Measurements from ENCODE around the gene MYB.
A peak's percentile ranks its signal among the peaks of the same experiment; 100 is the strongest.
"Not testable (repeated sequence)": the region's sequence is repeated elsewhere in the genome, so short reads cannot be mapped to it uniquely, and the experiment has no call there.

Gene MYB

DNA sequence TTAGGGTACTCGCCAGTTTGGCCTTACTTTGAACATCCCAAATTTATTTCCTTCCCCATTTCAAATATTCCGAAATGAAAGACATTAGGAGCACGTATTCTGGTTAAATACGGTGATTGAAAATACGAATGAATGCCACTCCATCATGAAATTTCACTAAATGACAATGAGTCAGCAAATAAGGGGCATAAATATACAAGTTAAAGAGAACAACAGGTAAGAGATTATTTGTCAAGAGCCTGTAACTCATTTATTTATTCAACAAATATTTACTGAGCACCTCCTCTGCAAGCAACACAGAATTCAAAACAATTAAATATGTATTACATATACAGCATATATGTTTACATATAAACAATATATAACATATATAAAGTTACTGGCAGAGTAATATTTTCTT lies 44.8 kb downstream of the MYB start:
- DNase-seq: no peak

DNA sequence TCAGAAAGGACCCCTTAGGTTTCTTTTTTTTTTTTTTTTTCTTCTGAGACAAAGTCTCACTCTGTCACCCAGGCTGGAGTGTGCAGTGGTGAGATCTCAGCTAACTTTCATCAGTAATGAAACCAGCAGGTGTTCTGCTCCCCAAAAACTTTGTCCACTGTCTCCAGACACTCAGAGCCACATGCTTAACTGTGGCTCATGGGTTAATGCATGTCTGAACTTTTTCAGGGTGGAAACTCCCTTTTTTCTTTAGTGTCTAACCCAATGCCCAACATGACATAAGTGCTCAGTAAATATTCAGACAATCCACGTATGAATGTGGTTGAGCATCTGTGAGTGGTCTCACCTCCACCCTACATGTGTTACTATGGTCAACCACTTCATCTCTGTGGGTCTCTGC lies 45.4 kb downstream of the MYB start:
- DNase-seq: no peak

DNA sequence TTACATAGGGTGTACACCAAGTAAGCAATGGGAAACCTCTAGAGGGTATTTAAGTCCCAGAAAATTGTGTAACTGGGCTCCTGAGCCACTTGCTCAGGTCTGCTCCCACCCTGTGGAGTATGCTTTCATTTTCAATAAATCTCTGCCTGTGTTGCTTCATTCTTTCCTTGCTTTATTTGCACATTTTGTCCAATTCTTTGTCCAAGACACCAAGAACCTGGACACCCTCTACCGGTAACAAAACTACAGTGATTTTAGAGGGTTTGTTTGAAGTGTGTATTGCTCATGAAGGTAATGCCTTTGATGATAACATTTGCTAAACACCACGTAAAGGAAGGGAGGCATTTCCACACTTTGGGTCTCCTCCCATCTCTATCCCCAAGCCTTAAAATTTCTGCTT lies 46.2 kb downstream of the MYB start:
- DNase-seq: no peak

DNA sequence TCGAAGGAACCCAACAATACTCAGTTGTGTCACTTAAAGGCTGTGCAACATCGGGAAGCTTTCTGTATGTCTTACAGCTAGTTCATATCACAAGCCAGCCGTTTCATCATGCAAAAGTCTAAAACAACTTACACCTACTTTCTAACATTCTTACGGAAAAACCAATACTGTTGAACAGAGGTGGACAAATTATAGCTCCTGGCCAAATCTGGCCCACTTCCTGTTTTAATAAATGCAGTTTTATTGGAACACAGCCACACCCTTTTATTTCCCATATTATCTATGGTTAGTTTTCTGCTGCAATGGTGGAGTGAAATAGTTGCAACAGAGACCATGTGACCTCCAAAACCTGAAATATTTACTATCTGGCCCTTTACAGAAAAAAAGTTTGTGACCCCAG lies 46.6 kb downstream of the MYB start:
- no peak for DNase-seq

DNA sequence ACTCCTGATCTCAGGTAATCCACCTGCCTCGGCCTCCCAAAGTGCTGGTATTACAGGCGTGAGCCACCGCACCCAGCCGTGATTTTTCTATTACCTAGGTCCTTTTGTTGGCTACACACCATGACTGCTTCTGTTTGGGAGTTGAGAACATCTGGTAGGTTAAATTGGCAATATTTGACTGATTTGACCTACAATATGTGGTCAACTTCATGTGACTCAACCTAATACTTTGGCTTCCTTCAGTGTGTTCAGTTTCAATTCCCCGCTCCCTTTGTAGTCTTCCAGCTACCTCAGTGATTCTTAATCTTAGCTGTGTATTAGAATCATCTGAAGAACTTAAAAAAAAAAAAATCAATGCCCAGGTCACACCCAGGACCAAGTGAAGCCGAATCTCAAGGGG lies 47.4 kb downstream of the MYB start:
- DNase-seq: no peak

DNA sequence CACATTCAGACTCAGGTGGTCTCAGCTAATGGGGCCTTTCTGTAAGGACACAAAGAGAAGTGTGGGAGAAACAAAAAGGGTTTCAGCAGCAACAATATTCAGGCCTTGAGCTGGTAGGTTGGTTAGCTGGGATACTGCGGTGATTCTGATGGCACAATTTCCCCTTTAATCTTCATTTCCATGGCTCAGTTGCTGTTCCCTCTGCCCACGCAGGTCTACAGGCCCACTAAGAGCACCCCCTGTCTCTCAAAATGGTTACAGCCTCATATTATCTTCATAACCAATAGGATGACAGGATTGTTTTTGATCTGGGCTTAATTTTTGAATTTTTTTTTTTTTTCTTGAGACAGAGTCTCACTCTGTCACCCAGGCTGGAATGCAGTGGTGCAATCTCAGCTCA lies 48.9 kb downstream of the MYB start:
- DNase-seq: no peak

DNA sequence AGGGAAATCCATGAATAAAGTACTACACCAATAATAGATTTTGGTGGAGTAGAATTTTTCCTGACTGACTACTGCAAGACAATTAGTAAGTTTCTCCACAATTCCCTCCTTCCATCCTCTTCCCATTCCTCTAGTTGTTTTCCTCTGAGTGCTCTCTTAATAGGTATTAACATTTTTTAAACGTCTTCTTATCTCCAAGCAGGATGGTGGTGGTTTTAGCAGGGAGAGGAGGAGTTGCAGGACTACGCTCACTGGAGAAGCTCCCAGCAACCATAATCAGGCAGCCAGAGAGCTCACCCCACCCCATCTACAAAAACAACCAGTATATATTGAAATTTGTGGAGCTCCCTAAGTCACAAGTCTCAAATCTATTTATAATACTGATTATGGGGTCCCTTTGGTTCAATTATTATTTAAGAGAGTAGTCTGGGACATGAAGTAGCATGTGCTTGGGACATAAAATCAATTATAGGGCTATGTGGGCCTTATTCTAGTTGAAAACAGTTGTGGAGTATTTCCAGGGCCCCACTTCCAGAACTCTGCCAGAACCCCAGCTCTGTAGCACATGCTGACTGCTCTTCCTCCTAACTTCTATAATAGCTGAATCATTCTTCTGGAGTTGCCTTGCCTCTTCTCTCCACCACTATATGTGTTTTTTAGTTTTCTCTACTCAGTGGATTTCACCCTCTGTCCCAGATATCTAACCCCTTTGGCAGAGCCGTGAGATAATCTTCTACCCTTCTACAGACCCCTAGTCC lies 49.8 kb downstream of the MYB start:
- DNase-seq: no peak

DNA sequence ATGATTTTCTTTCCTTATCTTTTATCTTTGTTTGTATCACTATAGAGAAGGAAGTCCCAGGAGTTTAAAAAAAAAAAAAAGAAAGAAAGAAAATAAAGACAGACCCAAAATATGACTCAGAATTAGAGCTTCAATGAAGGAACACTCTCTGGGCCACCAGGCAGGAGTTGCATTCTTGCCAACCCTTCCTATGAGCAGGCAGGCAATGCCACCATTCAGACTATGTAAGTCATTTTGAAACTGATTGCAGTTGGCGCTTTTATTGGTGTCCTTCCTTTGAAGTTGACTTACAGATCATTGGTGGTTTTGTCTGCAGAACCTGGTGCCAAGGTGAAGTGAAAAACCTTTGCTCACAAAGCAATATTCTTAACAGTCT lies 50.3 kb downstream of the MYB start:
- DNase-seq: no peak

DNA sequence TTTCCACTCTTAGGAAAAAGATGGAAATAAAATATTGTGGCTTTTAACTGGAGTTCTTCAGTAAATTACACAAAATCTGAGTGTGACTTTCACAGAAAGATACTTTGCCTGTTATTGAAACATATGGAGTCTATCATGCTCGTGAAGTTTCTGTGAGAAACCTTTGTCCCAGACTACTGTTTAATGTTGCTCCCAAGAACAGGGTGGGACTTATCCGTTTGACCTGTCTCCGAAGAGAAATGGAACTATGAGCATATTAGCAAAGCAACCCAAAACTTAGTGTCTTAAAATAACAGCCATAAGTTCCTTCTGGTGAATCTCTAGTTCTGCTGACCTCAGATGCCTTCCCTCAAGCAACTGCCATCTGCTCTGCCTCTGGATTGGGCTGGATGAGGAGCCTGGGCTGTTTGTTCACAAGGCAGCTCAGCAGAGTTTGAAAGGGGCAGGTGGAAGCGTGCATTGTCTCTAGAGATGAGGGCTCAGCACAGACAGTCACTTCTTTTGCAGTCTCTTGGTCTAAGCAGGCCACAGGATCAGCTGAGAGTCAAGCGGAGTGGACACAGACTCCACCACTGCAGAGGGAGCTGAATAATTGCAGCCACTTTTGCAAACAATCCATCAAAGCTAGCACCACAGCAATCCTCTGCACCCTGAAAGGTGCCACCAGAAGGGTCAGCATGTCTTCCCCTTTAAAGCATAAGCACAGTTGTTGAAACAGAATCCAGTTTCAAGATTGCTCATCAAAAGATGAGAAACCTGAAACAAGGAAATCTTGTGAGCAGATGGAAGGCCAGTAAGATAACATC lies 52.8 kb downstream of the MYB start:
- no peak for DNase-seq

DNA sequence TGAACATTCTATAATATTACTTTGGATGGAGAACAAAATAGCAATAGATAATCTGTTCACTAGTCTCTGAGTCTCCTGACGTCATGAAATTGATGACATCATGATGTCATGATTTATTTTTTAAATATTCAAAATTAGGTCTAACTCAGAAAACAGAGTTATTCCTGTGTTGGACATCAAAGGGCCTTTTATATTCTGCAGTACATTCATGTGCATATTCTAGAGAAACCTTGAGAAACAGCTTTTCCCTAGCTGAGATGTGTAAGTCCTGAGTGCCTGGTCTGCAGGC lies 53.3 kb downstream of the MYB start:
- no peak for DNase-seq

DNA sequence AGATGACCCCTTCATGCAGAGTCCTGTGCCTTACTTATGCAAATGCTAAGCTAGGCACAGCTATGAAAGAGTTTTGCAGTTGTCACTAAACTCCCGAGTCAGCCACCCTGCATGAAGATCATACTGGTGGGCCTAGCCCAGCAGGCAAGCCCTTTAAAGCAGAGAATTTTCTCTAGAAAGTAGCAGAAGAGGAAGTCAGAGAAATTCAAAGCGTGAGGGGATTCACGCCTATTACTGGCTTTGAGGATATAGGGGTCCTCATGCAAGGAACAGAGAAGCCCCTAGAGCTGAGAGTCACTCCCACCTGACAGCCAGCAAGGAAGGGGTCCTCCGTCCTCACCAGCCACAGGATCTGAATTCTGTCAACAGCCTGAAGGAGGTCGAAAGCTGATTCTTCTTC lies 54.6 kb downstream of the MYB start:
- DNase-seq: no peak

DNA sequence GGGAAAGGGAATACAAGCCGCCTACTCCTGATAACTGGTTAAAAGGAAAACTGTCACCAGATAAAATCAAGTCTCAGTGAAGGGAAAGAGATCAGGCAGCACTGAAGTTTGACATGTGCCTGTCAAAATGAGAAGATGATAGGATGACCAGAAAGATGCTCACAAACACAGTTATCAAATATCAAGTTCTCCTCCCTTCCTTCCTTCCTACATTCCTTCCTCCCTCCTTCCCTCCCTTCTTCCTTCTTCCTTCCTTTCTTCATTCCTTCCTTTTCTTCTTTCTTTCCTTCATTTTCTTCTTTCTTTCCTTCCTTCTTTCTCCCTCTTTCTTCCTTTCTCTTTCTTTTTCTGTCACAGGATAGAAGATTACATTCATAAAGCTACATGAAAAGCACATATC lies 55.2 kb downstream of the MYB start:
- no peak for DNase-seq

DNA sequence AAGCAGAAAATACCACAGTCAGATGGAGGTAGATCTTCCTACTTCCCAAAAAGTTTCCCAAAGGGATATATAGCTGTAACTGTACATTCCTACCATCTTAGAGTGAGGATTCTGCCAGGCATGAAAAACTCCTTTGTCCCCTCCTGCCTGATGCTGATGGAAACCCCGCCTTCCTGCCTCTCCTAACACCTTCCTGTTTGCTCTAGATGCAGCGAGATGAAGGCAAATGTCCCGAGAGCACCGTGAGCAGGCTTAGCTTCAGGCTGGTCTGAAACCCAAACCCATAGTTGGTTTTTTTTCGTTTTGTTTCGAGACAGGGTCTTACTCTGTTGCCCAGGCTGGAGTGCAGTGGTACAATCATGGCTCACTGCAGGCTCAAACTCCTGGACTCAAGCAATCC lies 55.6 kb downstream of the MYB start:
- no peak for DNase-seq

DNA sequence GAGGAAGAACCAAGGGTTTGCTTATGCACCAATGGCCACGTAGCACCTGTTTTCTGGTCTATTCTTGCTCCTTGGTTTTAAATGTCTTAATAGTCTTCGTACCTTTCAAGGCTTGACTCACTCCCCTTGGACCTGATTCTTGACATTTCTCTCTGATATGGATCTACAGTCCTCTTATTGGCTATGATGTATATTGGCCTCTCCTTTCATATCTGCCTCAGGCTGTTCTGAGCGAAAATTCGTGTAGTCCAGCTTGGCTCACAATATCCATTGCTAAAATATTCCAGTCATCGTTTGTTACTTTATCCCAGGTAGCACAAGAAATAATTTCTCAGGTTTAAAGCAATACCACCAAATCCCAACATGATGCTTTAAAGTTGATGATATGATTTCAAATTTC lies 59.6 kb downstream of the MYB start:
- no peak for DNase-seq

DNA sequence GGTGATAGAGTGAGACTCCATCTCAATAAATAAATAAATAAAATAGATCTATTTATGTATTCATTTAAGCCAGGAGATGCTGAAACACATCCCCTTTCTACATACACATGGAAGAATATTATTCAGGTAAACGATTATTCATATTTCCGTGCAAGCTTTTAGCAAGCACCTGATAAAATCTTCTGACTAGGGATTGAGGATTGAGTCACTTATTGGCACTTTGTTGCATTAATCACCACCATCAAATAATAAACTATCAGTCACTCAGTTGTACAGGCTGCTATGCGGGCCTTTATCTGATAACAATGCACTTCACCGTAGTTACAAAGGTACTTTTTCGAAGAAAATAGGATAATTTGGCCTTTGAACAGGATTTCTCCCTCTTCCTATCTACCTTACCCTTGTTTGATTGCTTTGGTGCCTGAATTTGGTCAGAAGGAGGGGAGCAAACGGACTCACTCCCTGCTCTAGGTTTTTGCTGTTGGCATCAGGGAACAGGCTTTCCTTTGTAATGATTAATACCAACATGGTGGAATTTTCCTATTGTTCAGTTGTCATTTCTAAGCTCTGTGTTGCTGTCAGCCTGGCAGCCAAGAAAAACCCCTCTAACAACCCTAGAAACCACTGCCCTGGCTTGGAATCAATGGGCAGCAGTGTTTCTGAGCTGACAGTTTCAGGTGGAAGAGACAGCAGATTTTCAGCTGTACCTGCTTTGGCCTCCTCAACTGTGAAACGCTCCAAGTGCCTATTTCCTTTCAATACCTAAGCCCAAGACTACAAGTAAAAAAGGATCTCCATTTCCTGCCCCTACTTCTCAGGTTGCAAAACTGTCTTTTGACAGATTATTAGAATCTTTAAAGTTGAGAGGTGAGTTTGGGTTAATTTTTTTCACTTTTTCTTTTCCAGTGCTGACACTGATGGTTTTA lies 63.0 kb downstream of the MYB start:
- DNase-seq: no peak

DNA sequence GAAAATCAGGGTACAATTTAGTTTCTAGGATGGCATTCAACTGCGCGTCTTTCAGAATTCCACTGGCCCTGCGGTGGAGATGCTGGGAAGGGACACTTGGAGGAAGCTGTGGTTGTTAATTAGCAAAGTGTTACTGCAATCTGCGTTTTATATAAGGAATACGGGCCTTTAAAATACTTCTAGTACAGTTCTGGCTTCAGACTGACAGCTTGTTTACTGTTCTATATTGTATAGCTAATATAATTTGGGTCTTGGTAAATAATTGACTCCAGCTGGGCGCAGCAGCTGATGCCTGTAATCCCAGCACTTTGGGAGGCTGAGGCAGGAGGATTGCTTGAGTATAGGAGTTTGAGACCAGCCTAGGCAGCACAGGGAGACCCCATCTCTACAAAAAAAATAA lies 63.7 kb downstream of the MYB start:
- no peak for DNase-seq

DNA sequence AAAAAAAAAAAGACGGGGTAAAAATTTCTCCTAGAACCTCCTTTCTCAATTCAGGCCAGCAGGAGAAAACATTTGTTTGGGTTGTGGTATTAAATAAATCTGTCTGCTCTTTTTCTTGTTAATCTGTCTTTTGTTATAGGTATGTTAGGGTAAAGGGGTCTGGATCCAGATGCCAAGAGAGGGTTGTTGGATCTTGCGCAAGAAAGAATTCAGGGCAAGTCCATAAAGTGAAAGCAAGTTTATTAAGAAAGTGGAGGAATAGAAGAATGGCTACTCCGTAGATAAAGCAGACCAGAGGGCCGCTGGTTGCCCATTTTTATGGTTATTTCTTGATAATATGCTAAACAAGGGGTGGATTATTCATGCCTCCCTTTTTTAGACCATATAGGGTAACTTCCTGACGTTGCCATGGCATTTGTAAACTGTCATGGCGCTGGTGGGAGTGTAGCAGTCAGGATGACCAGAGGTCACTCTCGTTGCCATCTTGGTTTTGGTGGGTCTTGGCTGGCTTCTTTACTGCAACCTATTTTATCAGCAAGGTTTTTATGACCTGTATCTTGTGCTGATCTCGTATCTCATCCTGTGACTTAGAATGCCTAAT lies 65.4 kb downstream of the MYB start:
- DNase-seq: not testable (repeated sequence)

DNA sequence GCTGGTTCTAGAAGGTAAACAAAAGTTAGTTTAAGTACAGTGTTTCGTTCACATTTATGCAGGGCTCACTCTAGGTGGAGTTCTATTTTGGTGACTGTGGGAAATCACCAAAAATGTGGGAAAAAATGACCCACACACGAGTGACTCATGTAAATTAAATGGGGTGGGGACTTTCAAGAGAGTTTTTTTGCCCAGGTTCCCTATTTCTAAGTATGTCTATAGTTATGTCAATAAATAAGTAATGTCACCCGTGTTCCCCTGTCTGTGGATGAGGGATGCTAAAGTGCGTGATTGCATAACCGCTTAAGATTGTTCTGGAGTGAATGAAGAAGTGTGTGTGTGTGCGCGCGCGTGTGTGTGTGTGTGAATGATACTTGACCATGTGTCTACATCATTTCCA lies 69.1 kb downstream of the MYB start:
- DNase-seq: no peak

DNA sequence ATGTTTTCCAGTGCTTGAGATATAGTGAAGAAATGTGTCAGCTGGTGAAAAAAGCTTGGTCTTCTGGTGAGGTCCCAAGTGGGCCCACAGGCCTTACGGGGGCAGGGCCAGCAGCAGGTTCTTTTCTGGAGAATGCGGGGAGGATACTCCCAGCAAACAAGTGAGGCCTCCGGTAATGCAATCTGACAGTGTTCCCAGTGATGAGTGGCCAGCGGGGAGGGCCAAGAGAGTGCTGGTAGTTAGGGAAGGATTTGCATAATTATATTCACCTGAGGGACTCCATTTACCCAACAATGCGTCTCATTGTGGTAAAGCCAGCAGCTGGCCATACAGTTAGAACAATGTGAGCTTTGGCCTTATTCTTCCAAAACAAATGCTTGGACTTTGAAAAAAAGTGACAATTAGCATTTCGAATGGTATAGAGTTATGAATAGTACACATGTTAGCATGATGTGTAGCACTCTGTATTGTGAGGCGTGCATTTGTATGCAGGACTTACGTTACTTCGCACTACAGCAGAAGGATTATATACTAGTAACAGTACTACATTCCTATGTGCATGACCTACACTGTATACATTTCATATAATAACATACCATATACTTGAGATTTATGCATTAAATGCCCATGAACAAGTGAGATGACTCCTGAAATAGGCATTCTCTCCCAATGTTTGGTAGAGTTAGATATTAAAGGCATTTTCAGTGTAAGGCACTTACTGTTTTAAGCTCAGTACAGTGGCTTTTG lies 69.8 kb downstream of the MYB start:
- no peak for DNase-seq

DNA sequence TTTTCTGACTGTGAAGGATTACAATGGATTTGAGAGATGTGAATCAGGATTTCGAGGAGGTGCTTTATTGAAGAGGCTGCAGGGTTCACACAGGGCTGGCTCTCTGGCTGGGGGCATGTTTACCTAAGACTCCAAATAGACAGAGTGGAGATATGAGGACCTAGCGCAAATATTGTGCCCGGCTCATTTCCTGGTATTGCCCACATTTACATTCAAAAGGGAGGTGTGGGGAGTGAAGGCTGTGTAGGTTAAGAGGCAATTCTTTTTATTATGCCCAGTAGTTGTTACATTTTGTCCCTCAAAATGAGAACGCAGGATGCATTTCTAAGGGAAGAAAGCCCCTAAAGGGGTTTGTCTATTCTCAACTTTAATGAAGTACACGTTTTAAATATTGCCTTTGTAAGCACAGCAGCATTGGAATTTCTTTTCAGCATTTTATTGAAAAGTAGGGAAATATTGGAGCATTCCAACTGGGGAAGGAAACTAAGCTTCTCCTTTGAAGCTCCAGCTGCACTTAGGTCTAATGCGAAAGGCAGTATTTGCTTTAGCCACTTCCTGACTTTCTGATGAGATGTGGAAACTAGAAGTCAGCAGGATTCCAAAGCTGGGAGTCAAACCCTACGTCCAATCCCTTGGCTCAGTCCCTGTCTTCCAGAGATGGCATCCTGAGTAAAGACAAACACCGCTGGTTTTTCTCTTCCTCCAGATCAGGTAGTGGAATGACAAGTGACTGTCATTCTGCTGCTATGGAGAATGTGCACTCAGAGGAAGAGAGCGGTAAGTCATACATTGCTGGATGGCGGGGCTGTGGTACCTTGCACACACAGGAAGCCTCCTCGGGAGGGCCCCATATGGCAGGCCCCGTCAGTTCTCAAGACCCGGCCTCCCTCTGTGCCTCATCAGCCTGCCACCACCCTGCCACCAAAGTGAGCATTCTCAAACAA lies 70.7 kb downstream of the MYB start:
- peak; percentile 49 for DNase-seq

DNA sequence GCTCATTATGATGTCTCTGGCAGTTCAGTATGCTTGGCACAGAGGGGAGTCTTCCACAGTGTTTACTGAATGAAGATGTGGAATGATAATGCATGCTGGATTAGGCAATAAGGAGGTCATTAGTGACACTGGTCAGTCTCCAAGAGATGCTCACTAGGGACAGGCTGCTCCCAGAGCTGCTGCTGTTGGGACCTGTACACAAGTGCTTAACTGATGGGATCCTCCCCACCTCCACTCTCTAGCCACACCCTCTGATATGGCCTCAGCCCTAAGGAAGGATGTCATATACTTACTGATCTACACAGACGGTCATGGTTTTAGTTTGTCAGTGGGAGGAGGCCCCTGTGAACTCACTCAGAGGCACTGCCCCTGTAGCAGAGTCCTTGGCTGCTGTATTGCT lies 73.4 kb downstream of the MYB start:
- DNase-seq: no peak

DNA sequence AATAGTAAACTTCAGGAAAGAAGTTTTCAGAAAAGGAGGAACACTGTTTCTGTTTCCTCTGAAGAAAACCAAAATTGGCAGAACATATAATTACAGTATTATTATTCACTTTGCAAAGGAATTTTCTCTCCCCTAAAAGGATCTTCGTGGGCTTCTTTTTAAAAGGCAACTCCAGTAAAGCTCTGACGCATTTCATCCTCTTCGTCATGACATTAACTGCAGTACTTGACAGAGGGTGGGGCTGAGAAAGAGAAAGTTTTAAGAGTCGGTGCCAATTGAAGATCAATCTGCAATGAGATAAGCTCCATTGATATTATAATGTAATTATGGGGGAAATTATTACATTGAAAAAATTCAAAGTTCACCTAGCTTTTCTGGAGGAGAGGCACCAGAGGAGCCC lies 75.8 kb downstream of the MYB start:
- DNase-seq: no peak

Data from NCI-H1092 treated with DMSO at 0.1 percent for 48 hours (cell line).